Right renal cortex interstitium (tissue), 3 donors: Measurements from ENCODE around the gene GNG3. TPM values are rescaled to one million over a fixed set of nuclear protein-coding genes. Genes with fewer than 3 reads are reported as not detected.
"Not testable (repeated sequence)": the region's sequence is repeated elsewhere in the genome, so short reads cannot be mapped to it uniquely, and the experiment has no call there.

Experiments
- DNase-seq, 3 donors: peaks; one replicate each; pipeline ENCODE4 v3.0.0-alpha.2; 2013; ENCODE audit warnings: low read depth in 3 of 3, low spot score in 2 of 3
- polyA plus RNA-seq, 3 donors: library from polyadenylated mRNA; unstranded; fragments of 120-200 nt; gene quantifications; one replicate each; pipeline ENCODE4 v1.2.1, GENCODE V29; 2013; ENCODE audit not compliant: insufficient read length in 3 of 3

The GNG3 gene
- polyA plus RNA-seq, 3 donors = 1.5 to 1.9 (median 1.7) TPM

- no peak for DNase-seq
These were observed 19.7 kb upstream of the GNG3 start for GRCh38 chr11:62687508-62688396.

- no peak for DNase-seq
These were observed 19.0 kb upstream of the GNG3 start for GRCh38 chr11:62688491-62688890.

DNA sequence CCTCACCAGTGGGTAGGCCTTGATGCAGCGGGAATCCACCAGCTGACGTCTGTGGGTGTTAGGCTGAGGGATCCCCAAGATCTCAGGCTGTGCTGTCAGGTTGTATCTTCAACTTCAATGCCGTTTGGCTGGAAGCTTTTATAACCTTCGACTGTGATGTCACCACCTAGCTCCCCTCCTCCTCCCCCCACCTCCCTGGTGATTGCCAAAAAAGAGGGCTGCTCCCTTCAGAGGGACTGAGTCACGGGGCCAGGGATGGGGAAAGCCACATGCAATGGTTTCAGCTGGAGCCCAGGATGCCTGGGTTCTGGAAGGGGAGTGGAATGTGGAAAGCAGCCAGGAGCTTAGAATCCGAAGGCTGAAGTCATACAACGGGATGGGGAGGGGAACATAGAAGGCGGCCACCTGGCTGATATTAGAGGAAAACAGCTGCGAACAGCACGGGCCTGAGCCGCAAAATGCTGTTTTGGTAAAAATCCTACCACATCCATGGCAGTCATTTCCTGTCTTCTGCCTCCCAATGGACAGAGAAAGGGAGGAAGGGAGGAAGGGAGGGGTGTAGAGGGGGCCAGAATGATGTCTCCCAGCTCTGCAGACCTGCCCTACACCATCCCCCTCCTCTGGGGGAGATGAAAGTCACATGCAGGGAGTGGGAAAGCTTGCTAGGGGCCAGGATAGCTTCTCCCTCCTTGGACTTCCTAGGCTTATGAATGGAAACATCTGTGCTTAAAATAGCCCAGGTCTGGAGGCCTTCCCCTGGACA lies 17.9 kb upstream of the GNG3 start, which contains the start of gene LRRN4CL:
TSS of gene LRRN4CL (minus strand) at position 110 of the 763 bp plus-strand sequence. CDS start 1,022 bp downstream, outside the sequence.
- no peak for DNase-seq

DNA sequence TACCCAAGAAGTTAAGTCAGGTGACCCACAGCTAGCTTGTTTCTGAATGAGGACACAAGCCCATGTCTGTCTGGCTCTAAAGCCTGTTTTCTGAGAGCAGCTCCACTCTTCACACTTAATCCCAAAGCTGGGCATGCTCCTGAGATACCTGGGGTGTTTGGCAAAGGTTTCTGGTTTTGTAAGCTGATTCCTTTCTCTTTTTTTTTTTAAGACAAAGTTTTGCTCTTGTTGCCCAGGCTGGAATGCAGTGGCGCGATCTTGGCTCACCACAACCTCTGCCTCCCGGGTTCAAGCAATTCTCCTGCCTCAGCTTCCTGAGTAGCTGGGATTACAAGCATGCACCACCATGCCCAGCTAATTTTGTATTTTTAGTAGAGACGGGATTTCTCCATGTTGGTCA lies 13.9 kb upstream of the GNG3 start:
- not testable (repeated sequence) for DNase-seq

DNA sequence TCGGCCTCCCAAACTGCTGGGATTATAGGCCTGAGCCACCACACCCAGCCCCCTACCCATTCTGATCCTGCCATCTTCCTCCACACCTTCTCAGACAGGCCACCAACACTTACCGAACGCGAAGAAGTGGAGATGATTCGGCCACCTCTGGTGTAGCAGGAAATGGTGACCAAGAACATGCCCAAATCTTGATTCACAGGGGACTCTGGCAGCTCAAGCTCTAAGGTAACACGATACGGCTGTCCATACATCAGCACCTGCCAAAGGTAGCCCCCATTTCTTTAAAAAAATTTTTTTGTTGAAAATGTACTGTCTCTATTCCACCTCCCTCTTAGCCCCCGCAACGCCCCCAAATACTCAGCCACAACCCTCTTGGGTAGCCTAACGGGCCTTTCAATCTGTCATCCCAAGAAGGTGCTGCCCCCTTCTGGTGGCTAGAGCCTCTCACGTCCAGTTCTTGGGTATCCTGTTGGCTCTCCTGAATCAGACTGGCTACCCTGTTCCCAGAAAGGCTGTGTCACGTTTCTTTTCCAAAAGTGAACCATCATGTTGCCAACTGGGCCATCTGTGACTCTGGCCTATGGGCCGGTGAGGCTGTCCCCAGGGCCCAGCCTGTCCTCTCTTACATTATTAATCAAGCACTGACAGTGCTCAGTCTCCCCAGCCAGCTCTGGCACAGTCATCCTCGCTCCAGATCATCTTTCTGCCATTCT lies 12.9 kb upstream of the GNG3 start:
- no peak for DNase-seq

DNA sequence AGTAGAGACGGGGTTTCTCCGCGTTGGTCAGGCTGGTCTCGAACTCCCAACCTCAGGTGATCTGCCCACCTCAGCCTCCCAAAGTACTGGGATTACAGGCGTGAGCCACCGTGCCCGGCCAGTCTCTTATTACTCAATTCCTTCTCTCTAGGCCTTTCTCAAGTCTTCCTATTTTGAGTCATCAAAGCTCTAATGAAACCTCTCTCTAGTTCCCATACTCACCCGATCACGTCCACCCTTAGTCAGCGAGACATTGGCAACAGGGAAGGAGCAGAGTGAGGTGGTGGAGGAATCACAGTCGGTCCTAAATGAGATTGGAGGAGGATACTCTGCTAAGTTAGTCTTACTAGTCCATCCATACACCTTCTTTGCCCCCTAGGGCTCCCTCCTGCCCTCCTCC lies 5.2 kb upstream of the GNG3 start:
- no peak for DNase-seq

DNA sequence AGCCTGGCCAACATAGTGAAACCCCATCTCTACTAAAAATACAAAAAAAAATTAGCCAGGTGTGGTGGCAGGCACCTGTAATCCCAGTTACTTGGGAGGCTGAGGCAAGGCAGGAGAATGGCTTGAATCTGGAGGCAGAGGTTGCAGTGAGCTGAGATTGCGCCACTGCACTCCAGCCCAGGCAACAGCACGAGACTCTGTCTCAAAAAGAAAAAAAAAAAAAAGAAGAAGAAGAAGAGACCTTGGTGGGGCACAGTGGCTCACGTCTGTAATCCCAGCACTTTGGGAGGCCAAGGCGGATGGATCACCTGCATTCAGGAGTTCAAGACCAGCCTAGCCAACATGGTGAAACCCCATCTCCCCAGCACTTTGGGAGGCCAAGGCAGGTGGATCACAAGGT lies 3.6 kb upstream of the GNG3 start:
- not testable (repeated sequence) for DNase-seq

DNA sequence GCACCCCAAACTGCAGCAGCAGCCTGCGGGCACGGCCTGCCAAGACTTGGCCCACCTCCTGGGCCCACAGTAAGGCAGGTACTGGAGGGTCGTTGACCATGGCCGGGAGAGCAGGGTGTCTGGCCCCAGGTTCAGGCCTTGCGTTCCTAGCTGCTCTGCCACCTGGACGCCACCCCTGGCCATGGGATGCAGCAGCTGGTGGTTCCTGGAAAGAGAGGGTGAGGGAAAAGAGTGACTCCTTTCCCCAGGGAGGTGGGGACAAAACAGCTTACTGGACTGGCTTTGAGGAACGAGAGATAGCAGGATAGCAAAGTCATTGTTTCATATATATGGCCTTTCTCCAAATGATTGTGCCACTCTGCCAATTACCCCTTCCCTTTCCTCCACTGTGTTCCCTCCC lies 2.1 kb upstream of the GNG3 start:
- no peak for DNase-seq

DNA sequence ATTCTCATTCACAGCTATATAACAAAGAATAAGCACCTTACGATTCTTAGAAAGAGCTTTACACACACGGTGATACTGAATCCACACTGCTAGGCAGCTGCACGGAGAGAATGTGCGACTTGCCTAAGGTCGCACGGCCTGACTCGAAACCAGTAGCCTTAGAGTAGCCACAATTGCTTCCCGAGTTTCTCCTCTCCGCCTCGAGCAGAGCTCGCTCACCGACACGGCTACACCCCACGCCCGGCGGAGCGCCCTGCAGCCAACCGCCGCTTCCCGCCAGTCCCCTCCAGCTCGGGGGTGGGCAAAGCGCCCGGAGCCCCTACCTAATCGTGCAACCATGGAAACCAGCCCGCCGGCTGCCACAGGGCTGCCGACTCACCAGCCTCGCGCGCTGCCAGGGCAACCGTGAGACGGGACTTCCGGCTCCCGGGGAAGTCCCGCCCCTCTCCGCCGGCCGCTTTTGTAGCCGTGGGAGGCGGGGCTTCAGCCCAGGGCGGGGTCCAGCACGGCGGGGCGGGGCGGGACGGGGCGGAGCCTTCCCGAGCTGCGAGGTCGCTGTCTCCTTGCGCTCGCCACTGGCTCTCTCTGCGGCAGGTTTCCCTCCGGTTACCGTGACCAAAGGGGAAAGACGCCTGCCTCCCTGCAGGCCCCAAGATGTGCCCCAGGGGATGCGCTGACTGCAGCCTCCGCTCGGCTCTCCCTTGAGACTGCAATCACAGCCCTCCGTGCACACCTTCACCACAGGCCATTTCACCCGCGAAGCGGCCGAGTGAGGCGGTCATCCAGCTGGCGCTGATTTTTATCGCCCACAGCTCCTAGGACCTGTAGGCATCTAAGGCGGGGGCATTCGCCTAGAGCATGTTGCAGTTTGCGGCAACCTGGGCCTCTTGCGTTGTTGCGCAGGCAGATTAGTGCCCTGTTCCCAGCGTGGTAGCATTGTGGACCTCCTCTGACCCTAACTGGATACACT lies 1.3 kb upstream of the GNG3 start:
- peak in 2 of 3 donors; percentile 82 to 86 for DNase-seq

- DNase-seq = no peak
These were observed 627 bp upstream of the GNG3 start for GRCh38 chr11:62706850-62707247.

DNA sequence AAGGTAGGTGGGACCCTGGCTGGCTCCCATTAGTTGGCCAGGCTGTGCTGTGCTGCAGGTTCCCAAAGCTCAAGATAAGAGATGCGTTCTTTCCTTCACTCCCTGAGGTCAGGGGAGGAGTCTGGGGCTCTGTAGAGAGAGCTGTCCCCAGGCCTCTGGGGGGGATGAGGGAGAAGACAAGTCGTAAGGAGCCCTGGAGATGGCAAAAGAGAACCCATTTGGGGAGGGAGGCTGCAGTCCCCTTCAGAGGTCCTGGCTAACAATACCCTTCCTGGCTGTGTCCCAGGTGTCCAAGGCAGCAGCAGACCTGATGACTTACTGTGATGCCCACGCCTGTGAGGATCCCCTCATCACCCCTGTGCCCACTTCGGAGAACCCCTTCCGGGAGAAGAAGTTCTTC lies 916 bp downstream of the GNG3 start:
- no peak for DNase-seq

DNA sequence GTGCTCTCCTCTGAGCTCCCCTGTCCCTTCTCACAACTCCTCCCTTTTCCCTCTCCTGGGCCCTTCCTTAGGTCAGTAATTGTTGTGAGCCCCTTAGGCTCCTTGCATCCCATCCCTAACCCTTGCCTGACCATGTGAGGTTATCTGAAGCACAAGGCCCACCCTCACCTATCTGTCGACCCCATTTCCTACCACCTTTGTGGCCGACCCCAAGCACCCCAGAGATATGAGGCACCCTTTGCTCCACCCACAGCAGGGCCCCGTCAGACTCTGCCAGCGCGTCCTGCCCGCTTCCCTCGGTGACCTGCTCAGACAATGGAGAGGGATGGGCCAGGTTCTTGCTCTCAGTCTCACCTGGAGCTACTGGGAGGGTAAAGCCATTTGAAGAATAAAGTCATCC lies 1.3 kb downstream of the GNG3 start:
- DNase-seq = no peak

- DNase-seq = peak; percentile 97
These were observed 1.9 kb downstream of the GNG3 start for GRCh38 chr11:62709247-62710000.

DNA sequence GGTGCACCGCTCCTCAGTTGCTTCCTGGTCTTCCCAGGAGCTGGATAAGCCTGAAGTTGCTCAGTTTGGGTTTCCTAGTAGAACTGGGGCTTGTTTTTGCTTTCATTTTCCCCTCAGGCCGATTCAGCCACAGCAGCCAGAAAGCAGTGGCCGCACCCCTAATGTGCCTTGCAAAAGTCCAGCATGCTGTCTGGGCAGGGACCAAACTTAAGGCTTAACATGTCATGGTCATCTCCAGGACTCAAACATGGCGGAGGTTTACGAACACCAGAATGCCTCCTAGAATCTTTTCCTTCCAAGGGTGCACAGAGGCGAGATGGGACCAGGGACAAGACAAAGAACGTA lies 2.5 kb downstream of the GNG3 start:
- no peak for DNase-seq

GRCh38 chr11:62712276-62712812 lies 4.9 kb downstream of the GNG3 start:
- no peak for DNase-seq

- DNase-seq = no peak
These were observed 5.4 kb downstream of the GNG3 start for GRCh38 chr11:62712861-62713260.

DNA sequence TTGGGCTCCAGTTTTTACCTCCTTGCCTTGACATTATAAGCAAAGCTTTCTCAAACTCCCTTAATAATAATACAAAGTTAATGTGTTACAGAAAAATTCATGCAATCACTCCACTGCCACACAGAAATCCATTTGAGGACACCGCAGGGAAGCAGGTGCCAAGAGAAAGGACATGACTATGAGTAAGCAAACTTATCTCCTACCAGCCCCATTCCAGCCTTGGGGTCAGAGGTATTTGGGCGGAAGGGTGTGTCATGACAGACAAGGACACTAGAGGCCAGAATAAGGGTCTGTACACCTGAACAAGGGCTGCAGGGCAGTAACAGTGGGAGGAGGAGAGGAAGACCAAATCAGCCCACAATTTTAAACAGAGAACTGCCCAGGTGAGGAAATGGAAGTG lies 5.9 kb downstream of the GNG3 start:
- no peak for DNase-seq

DNA sequence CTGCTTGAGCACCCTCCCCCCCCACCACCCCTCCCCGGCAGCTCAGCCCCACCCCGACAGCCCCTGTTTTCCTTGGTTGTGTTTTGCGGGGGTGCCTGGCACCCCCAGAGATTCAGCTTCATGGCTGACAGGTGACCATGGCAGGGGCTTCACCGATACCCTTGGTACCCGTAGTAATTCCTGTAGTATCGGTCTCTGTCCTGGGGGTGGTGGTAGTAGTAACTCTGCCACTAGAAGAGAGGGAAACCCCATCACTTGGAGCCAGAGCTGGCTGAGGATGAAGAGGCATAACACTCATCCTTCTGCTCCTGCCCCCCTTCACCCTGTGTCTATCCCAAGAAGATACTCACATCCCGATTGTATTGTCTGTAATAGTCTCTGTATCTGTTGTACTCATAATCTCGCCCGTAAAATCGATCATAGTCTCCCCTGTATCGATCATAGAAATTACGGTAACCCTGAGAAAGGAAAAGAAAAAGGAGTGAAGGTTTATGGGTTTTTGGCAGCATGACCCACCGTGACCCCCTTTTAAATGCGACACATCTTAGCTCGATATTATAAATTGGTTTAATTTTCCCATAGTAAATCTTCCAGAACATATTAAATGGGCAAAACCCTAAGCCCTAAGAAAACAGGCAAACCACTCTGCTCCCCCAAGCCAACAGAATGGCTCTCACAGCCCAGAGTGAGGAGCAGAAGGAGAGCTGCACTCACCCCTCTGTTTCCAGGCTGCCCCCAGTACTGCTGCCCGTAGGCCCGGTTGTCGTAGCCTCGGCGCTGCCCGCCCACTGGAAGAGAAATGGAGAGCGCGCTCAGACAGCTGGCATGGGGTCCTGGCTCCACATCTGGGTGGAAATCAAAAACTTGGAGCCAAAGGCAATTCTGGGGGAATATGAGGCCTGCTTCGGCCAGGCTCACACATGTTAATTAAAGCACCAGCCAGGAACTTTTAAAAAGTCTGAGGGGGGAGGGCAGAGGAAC lies 8.0 kb downstream of the GNG3 start:
- DNase-seq = no peak
